ENCODE measurements around the gene GEMIN5. TPM values are rescaled to one million over a fixed set of nuclear protein-coding genes. Genes with fewer than 3 reads are reported as not detected.

The GEMIN5 gene
- polyA plus RNA-seq, 1 of the 3 experiments (the other 2 are of a cell fraction) = 6.6 TPM

DNA sequence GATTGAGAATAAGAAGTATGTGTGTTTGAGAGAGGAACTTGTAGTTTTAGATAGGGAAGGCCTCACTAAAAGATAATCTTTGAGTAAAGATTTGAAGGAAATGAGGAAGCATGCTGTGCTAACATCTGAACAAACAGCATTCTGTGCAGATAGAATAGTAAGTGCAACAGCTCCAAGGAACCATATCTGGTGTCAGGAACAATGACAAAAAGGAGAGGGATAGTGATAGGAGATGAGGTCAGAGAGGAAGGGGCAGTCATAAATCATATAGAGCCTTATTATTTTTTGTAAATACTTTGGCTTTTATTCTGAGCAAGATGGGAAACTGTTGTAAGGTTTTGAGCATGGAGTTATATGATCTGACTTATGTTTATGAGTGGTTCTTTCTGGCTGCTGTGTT, 6.7 kb upstream of the GEMIN5 start:
- H2AFZ ChIP-seq (ENCODE audit: low read depth) = no peak overlapping the region
- ChIA-PET CTCF (interaction anchor here (0.7 to 3.3 kb wide), 7 partner anchors 16 to 276 kb away, joined by 3 to 14 read pairs (median 4); no protein-coding TSS in a partner anchor), POLR2A (no interaction called here)
- H3K4me2 ChIP-seq = no peak overlapping the region
- peaks cover 0 to 7% of the 10 kb centered on the region in 2 experiments; a peak in 1 of 4 replicates for H3K4me1 ChIP-seq (ENCODE audit: control insufficient read depth in 1 of 2, insufficient read depth in 2 of 2, low read depth in 1 of 2, low read length in 1 of 2)
- no peak overlapping the region for H3K4me3 ChIP-seq (ENCODE audit: low read depth in 2 of 2, low read length in 1 of 2)
- no peak for DNase-seq
- H3K9me2 ChIP-seq = no peaks in the 10 kb centered on the region
- peaks cover 83% of the 10 kb centered on the region for H3K79me2 ChIP-seq (ENCODE audit: insufficient read depth)
- peaks cover 5% of the 10 kb centered on the region; the same call in 1 of the 2 replicates for H4K20me1 ChIP-seq (ENCODE audit: insufficient read depth)
- H3K9ac ChIP-seq = no peak overlapping the region
- peaks cover 0 to 2% of the 10 kb centered on the region in 2 experiments for H3K36me3 ChIP-seq (replicated peaks in 1 of 2; ENCODE audit: control insufficient read depth in 1 of 2, insufficient read depth in 2 of 2, low read length in 1 of 2)
- no peaks in the 10 kb centered on the region for H3K27me3 ChIP-seq (ENCODE audit: insufficient read depth)
- H3K27ac ChIP-seq (ENCODE audit: low read depth in 2 of 2, low read length in 1 of 2) = no peak overlapping the region
- no peaks in the 10 kb centered on the region for H3K9me3 ChIP-seq
- TF ChIP-seq JUND (IDR thresholded peaks at IDR 0.05) = no peak
- no peak for TF ChIP-seq RFX5 (IDR thresholded peaks at IDR 0.05; ENCODE audit: low read length)
- TF ChIP-seq FOXJ3 (CRISPR knock-in tag; IDR thresholded peaks at IDR 0.05) = no peak
- TF ChIP-seq, protein P1, sequence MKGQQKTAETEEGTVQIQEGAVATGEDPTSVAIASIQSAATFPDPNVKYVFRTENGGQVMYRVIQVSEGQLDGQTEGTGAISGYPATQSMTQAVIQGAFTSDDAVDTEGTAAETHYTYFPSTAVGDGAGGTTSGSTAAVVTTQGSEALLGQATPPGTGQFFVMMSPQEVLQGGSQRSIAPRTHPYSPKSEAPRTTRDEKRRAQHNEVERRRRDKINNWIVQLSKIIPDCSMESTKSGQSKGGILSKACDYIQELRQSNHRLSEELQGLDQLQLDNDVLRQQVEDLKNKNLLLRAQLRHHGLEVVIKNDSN (IDR thresholded peaks at IDR 0.05; ENCODE audit: borderline replicate concordance, low read depth) = no peak
- TF ChIP-seq, protein P2, sequence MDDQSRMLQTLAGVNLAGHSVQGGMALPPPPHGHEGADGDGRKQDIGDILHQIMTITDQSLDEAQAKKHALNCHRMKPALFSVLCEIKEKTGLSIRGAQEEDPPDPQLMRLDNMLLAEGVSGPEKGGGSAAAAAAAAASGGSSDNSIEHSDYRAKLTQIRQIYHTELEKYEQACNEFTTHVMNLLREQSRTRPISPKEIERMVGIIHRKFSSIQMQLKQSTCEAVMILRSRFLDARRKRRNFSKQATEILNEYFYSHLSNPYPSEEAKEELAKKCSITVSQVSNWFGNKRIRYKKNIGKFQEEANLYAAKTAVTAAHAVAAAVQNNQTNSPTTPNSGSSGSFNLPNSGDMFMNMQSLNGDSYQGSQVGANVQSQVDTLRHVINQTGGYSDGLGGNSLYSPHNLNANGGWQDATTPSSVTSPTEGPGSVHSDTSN (IDR thresholded peaks at IDR 0.05) = no peak
- no peak for TF ChIP-seq GATA2 (CRISPR knock-in tag; IDR thresholded peaks at IDR 0.05)
- TF ChIP-seq ELF1 (IDR thresholded peaks at IDR 0.05) = no peak
- TF ChIP-seq TEAD4 (IDR thresholded peaks at IDR 0.05; ENCODE audit: borderline replicate concordance, insufficient read depth) = no peak
- no peak for TF ChIP-seq MEF2A (IDR thresholded peaks at IDR 0.05; ENCODE audit: borderline replicate concordance, low read depth)
- TF ChIP-seq SIN3A (IDR thresholded peaks at IDR 0.05; ENCODE audit: borderline replicate concordance, low read depth, low read length) = no peak
- TF ChIP-seq, protein P3, sequence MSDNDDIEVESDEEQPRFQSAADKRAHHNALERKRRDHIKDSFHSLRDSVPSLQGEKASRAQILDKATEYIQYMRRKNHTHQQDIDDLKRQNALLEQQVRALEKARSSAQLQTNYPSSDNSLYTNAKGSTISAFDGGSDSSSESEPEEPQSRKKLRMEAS (IDR thresholded peaks at IDR 0.05; ENCODE audit: low read depth) = no peak
- TF ChIP-seq, protein P4, sequence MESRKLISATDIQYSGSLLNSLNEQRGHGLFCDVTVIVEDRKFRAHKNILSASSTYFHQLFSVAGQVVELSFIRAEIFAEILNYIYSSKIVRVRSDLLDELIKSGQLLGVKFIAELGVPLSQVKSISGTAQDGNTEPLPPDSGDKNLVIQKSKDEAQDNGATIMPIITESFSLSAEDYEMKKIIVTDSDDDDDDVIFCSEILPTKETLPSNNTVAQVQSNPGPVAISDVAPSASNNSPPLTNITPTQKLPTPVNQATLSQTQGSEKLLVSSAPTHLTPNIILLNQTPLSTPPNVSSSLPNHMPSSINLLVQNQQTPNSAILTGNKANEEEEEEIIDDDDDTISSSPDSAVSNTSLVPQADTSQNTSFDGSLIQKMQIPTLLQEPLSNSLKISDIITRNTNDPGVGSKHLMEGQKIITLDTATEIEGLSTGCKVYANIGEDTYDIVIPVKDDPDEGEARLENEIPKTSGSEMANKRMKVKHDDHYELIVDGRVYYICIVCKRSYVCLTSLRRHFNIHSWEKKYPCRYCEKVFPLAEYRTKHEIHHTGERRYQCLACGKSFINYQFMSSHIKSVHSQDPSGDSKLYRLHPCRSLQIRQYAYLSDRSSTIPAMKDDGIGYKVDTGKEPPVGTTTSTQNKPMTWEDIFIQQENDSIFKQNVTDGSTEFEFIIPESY (IDR thresholded peaks at IDR 0.05; ENCODE audit: borderline replicate concordance, low read depth) = no peak
- TF ChIP-seq RAD21 (IDR thresholded peaks at IDR 0.05; ENCODE audit: low read length) = no peak
- TF ChIP-seq, protein P5, sequence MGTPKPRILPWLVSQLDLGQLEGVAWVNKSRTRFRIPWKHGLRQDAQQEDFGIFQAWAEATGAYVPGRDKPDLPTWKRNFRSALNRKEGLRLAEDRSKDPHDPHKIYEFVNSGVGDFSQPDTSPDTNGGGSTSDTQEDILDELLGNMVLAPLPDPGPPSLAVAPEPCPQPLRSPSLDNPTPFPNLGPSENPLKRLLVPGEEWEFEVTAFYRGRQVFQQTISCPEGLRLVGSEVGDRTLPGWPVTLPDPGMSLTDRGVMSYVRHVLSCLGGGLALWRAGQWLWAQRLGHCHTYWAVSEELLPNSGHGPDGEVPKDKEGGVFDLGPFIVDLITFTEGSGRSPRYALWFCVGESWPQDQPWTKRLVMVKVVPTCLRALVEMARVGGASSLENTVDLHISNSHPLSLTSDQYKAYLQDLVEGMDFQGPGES (IDR thresholded peaks at IDR 0.05; ENCODE audit: low read depth, low read length) = no peak
- peaks cover 9% of the 10 kb centered on the region for H3F3A ChIP-seq (replicated peaks; ENCODE audit: insufficient read depth)
